Measurements from ENCODE around the gene RARRES1. TPM values are rescaled to one million over a fixed set of nuclear protein-coding genes. Genes with fewer than 3 reads are reported as not detected.

Gene RARRES1
- total and polyA plus RNA-seq, 2 experiments from 2014 or later = 0.10 to 0.82 TPM

GRCh38 chr3:158770741-158771350 lies 38.6 kb upstream of the RARRES1 start:
- DNase-seq (ENCODE audit: low spot score) (no peak), ATAC-seq (no peak)
- H3K4me3 ChIP-seq = no peak overlapping the region
- no peaks in the 10 kb centered on the region for H3K36me3 ChIP-seq (ENCODE audit: insufficient read depth)
- no peaks in the 10 kb centered on the region for H4K20me1 ChIP-seq (replicated peaks; ENCODE audit: insufficient read depth)
- Mint-ChIP-seq H3K4me3 (no peak overlapping the region), H3K27me3 (ENCODE audit: insufficient read depth, low read depth, poor library complexity) (peaks cover 8% of the 10 kb centered on the region), H3K36me3 (ENCODE audit: low read depth) (no peaks in the 10 kb centered on the region; the same call in 2 of the 3 replicates), H3K4me1 (peaks cover 24% of the 10 kb centered on the region), H3K9me3 (no peaks in the 10 kb centered on the region), H3K27ac (no peak overlapping the region)
- no peaks in the 10 kb centered on the region for H3F3A ChIP-seq (replicated peaks; ENCODE audit: low read depth)
- no peaks in the 10 kb centered on the region for H3K79me2 ChIP-seq (replicated peaks; ENCODE audit: insufficient read depth)
- H3K27me3 ChIP-seq (ENCODE audit: insufficient read depth) = no peaks in the 10 kb centered on the region
- H2AFZ ChIP-seq = no peak overlapping the region
- no peak overlapping the region for H3K4me2 ChIP-seq
- no peak overlapping the region for H3K27ac ChIP-seq (ENCODE audit: low read depth)
- TF ChIP-seq ZNF331 (CRISPR knock-in tag; IDR thresholded peaks at IDR 0.05; ENCODE audit: low read depth) (no peak), POLR2AphosphoS5 (IDR thresholded peaks at IDR 0.05; ENCODE audit: low read depth) (no peak)
- no peaks in the 10 kb centered on the region for H3K9me2 ChIP-seq (ENCODE audit: insufficient read depth)
- H3K4me1 ChIP-seq (ENCODE audit: insufficient read depth) = peaks cover 5% of the 10 kb centered on the region; the same call in 1 of the 2 replicates

DNA sequence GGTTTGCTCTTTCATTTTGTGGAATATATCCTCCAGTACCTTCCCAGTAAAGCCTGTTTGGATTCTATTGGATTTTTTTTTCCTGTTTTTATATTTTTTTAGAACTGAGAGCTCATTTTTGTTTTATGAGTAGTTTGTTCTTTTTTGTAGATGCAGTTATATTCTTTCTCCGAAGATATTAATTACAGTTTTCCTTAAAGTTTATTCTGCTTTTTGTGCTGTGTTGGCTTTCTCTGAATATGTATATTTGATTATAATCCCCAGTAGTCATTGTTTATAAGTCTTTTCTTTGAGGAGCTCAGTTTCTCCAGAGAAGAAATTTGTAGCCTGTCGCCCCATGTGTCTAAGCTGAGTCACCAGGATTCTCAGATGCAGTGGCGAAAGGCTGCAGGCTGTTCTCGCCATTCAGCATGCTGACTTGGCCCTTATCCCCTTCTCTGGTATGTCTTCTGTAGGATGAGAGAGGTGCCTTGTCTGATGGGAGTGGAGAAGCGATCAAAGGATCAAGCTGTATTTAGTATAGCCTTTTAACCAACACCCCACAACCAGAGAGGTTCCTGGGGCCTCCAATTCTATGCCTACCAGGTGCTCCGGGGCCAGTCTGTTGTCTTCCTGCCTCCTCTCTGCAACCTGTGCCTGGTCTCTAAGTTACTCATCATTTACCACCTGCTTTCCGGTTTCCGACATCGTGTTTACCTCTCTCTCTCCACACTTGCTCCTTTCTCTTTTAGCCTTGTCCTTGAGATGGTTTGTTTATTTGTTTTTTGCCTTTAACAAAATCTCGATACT lies 37.9 kb upstream of the RARRES1 start:
- Histone ChIP-seq H3K4me2 (no peak overlapping the region), H3K9me2 (ENCODE audit: insufficient read depth) (no peaks in the 10 kb centered on the region), H3K36me3 (ENCODE audit: insufficient read depth) (no peaks in the 10 kb centered on the region), H3K27ac (ENCODE audit: low read depth) (no peak overlapping the region), H3K4me1 (ENCODE audit: insufficient read depth) (peaks cover 5% of the 10 kb centered on the region; the same call in 1 of the 2 replicates), H3K4me3 (no peak overlapping the region), H3K79me2 (replicated peaks; ENCODE audit: insufficient read depth) (no peaks in the 10 kb centered on the region), H3K27me3 (ENCODE audit: insufficient read depth) (no peaks in the 10 kb centered on the region), H4K20me1 (replicated peaks; ENCODE audit: insufficient read depth) (no peaks in the 10 kb centered on the region), H2AFZ (no peak overlapping the region), H3F3A (replicated peaks; ENCODE audit: low read depth) (no peaks in the 10 kb centered on the region)
- H3K36me3 Mint-ChIP-seq (ENCODE audit: low read depth) = no peaks in the 10 kb centered on the region
- ATAC-seq (no peak), DNase-seq (ENCODE audit: low spot score) (no peak)
- TF ChIP-seq POLR2AphosphoS5 (IDR thresholded peaks at IDR 0.05; ENCODE audit: low read depth) = no peak
- TF ChIP-seq JUNB (IDR thresholded peaks at IDR 0.05; ENCODE audit: unreplicated experiment) = no peak
- TF ChIP-seq, protein P1, sequence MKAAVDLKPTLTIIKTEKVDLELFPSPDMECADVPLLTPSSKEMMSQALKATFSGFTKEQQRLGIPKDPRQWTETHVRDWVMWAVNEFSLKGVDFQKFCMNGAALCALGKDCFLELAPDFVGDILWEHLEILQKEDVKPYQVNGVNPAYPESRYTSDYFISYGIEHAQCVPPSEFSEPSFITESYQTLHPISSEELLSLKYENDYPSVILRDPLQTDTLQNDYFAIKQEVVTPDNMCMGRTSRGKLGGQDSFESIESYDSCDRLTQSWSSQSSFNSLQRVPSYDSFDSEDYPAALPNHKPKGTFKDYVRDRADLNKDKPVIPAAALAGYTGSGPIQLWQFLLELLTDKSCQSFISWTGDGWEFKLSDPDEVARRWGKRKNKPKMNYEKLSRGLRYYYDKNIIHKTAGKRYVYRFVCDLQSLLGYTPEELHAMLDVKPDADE (IDR thresholded peaks at IDR 0.05) = no peak
- TF ChIP-seq ZNF331 (CRISPR knock-in tag; IDR thresholded peaks at IDR 0.05; ENCODE audit: low read depth) = no peak
- TF ChIP-seq, protein P2, sequence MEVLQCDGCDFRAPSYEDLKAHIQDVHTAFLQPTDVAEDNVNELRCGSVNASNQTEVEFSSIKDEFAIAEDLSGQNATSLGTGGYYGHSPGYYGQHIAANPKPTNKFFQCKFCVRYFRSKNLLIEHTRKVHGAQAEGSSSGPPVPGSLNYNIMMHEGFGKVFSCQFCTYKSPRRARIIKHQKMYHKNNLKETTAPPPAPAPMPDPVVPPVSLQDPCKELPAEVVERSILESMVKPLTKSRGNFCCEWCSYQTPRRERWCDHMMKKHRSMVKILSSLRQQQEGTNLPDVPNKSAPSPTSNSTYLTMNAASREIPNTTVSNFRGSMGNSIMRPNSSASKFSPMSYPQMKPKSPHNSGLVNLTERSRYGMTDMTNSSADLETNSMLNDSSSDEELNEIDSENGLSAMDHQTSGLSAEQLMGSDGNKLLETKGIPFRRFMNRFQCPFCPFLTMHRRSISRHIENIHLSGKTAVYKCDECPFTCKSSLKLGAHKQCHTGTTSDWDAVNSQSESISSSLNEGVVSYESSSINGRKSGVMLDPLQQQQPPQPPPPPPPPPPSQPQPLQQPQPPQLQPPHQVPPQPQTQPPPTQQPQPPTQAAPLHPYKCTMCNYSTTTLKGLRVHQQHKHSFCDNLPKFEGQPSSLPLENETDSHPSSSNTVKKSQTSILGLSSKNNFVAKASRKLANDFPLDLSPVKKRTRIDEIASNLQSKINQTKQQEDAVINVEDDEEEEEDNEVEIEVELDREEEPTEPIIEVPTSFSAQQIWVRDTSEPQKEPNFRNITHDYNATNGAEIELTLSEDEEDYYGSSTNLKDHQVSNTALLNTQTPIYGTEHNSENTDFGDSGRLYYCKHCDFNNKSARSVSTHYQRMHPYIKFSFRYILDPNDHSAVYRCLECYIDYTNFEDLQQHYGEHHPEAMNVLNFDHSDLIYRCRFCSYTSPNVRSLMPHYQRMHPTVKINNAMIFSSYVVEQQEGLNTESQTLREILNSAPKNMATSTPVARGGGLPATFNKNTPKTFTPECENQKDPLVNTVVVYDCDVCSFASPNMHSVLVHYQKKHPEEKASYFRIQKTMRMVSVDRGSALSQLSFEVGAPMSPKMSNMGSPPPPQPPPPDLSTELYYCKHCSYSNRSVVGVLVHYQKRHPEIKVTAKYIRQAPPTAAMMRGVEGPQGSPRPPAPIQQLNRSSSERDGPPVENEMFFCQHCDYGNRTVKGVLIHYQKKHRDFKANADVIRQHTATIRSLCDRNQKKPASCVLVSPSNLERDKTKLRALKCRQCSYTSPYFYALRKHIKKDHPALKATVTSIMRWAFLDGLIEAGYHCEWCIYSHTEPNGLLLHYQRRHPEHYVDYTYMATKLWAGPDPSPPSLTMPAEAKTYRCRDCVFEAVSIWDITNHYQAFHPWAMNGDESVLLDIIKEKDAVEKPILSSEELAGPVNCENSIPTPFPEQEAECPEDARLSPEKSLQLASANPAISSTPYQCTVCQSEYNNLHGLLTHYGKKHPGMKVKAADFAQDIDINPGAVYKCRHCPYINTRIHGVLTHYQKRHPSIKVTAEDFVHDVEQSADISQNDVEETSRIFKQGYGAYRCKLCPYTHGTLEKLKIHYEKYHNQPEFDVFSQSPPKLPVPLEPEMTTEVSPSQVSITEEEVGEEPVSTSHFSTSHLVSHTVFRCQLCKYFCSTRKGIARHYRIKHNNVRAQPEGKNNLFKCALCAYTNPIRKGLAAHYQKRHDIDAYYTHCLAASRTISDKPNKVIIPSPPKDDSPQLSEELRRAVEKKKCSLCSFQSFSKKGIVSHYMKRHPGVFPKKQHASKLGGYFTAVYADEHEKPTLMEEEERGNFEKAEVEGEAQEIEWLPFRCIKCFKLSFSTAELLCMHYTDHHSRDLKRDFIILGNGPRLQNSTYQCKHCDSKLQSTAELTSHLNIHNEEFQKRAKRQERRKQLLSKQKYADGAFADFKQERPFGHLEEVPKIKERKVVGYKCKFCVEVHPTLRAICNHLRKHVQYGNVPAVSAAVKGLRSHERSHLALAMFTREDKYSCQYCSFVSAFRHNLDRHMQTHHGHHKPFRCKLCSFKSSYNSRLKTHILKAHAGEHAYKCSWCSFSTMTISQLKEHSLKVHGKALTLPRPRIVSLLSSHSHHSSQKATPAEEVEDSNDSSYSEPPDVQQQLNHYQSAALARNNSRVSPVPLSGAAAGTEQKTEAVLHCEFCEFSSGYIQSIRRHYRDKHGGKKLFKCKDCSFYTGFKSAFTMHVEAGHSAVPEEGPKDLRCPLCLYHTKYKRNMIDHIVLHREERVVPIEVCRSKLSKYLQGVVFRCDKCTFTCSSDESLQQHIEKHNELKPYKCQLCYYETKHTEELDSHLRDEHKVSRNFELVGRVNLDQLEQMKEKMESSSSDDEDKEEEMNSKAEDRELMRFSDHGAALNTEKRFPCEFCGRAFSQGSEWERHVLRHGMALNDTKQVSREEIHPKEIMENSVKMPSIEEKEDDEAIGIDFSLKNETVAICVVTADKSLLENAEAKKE (CRISPR knock-in tag; IDR thresholded peaks at IDR 0.05) = no peak
- no peak for TF ChIP-seq EZH2 (IDR thresholded peaks at IDR 0.05; ENCODE audit: low read depth, unreplicated experiment)
- no peak for TF ChIP-seq EZH2phosphoT487 (IDR thresholded peaks at IDR 0.05; ENCODE audit: unreplicated experiment)
- H3K4me3 Mint-ChIP-seq = no peak overlapping the region
- H3K4me1 Mint-ChIP-seq = peaks cover 24% of the 10 kb centered on the region
- H3K9me3 Mint-ChIP-seq = no peaks in the 10 kb centered on the region
- H3K27me3 Mint-ChIP-seq (ENCODE audit: insufficient read depth, low read depth, poor library complexity) = peaks cover 8% of the 10 kb centered on the region
- H3K27ac Mint-ChIP-seq = 0 out of 2 replicates have a peak overlapping the region, but pooled peaks have one; percentile 10

Data from GM23338 (cell line).